Stimulated activated CD4-positive, alpha-beta T cell treated with anti-CD3 and anti-CD28 coated beads, Interleukin-4, amount 100 ng/mL, for 1 hour (primary cell): Measurements from ENCODE around the gene PRKAG2.

Experiments used
- DNase-seq: peaks from one replicate; pipeline ENCODE4 v3.0.0-alpha.2; 2020

The PRKAG2 gene

GRCh38 chr7:151738925-151739324, 138.0 kb downstream of the PRKAG2 start:
- no peak for DNase-seq

- no peak for DNase-seq
Observed at GRCh38 chr7:151736403-151736909, 140.5 kb downstream of the PRKAG2 start.

GRCh38 chr7:151735851-151736402, 141.0 kb downstream of the PRKAG2 start:
- DNase-seq: no peak

- DNase-seq: no peak
Observed at GRCh38 chr7:151735186-151735850, 141.6 kb downstream of the PRKAG2 start.

- no peak for DNase-seq
Observed at GRCh38 chr7:151732834-151733592, 143.9 kb downstream of the PRKAG2 start.

- DNase-seq: no peak
Observed at GRCh38 chr7:151732292-151732691, 144.6 kb downstream of the PRKAG2 start.

GRCh38 chr7:151731022-151731441, 145.9 kb downstream of the PRKAG2 start:
- DNase-seq: no peak

GRCh38 chr7:151730591-151730990, 146.3 kb downstream of the PRKAG2 start:
- no peak for DNase-seq

- DNase-seq: no peak
Observed at GRCh38 chr7:151729521-151729921, 147.4 kb downstream of the PRKAG2 start.

GRCh38 chr7:151728746-151729145, 148.2 kb downstream of the PRKAG2 start:
- no peak for DNase-seq

GRCh38 chr7:151728286-151728660, 148.6 kb downstream of the PRKAG2 start:
- no peak for DNase-seq

- DNase-seq: peak; percentile 41
Observed at GRCh38 chr7:151727579-151728285, 149.2 kb downstream of the PRKAG2 start.

- DNase-seq: no peak
Observed at GRCh38 chr7:151726652-151727578, 150.0 kb downstream of the PRKAG2 start.

- DNase-seq: no peak
Observed at GRCh38 chr7:151725844-151726651, 150.9 kb downstream of the PRKAG2 start.

GRCh38 chr7:151724920-151725584, 151.9 kb downstream of the PRKAG2 start:
- DNase-seq: no peak

GRCh38 chr7:151724250-151724915, 152.5 kb downstream of the PRKAG2 start:
- no peak for DNase-seq

GRCh38 chr7:151723321-151723720, 153.6 kb downstream of the PRKAG2 start:
- DNase-seq: no peak

- no peak for DNase-seq
Observed at GRCh38 chr7:151722533-151722932, 154.4 kb downstream of the PRKAG2 start.

- no peak for DNase-seq
Observed at GRCh38 chr7:151721694-151722093, 155.2 kb downstream of the PRKAG2 start.

- DNase-seq: no peak
Observed at GRCh38 chr7:151721236-151721635, 155.7 kb downstream of the PRKAG2 start.
